ENCODE measurements around the gene ACOT7.
"Not testable (repeated sequence)": the region's sequence is repeated elsewhere in the genome, so short reads cannot be mapped to it uniquely, and the experiment has no call there.

The ACOT7 gene

GRCh38 chr1:6239213-6239752 lies 154.3 kb downstream of the ACOT7 start:
- no peak for DNase-seq (ENCODE audit: low read depth in 2 of 2)

GRCh38 chr1:6237093-6237492 lies 156.5 kb downstream of the ACOT7 start:
- DNase-seq (ENCODE audit: low read depth in 2 of 2), result no peak

- DNase-seq (ENCODE audit: low read depth in 2 of 2), result no peak
These were observed 158.3 kb downstream of the ACOT7 start for GRCh38 chr1:6235296-6235677.

GRCh38 chr1:6234502-6235295 lies 158.9 kb downstream of the ACOT7 start:
- no peak for DNase-seq (ENCODE audit: low read depth in 2 of 2)

- no peak for DNase-seq (ENCODE audit: low read depth in 2 of 2)
These were observed 160.2 kb downstream of the ACOT7 start for GRCh38 chr1:6233376-6233775.

- DNase-seq (ENCODE audit: low read depth in 2 of 2), result no peak
These were observed 167.9 kb downstream of the ACOT7 start for GRCh38 chr1:6225651-6226050.

- no peak for DNase-seq (ENCODE audit: low read depth in 2 of 2)
These were observed 168.8 kb downstream of the ACOT7 start for GRCh38 chr1:6224718-6225117.

GRCh38 chr1:6223617-6224016 lies 169.9 kb downstream of the ACOT7 start:
- DNase-seq (ENCODE audit: low read depth in 2 of 2), result no peak

- no peak for DNase-seq (ENCODE audit: low read depth in 2 of 2)
These were observed 170.9 kb downstream of the ACOT7 start for GRCh38 chr1:6222636-6223035.

GRCh38 chr1:6221210-6221784 lies 172.3 kb downstream of the ACOT7 start:
- DNase-seq (ENCODE audit: low read depth in 2 of 2), result no peak

GRCh38 chr1:6220236-6220635 lies 173.3 kb downstream of the ACOT7 start:
- DNase-seq (ENCODE audit: low read depth in 2 of 2), result no peak

GRCh38 chr1:6219641-6220040 lies 173.9 kb downstream of the ACOT7 start:
- not testable (repeated sequence) for DNase-seq (ENCODE audit: low read depth in 2 of 2)

- no peak for DNase-seq (ENCODE audit: low read depth in 2 of 2)
These were observed 175.0 kb downstream of the ACOT7 start for GRCh38 chr1:6218375-6219164.

Data from stimulated activated CD4-positive, alpha-beta T cell treated with anti-CD3 and anti-CD28 coated beads, Interleukin-12 subunit alpha, Interleukin-12 subunit beta, amount 100 ng/mL, for 24 hours (primary cell).